Ishikawa (cell line): Measurements from ENCODE around the gene RALGPS2.

ENCODE experiments used
- CEBPB ChIP-seq: IDR thresholded peaks from 2 replicates; pipeline ENCODE4 v1.6.1; 2012
- CREB1 ChIP-seq: IDR thresholded peaks from 2 replicates; pipeline ENCODE4 v1.6.1; 2012; ENCODE audit warnings: low read depth
- EGR1 ChIP-seq: IDR thresholded peaks from 2 replicates; pipeline ENCODE4 v1.6.1; 2012
- EP300 ChIP-seq: IDR thresholded peaks from 2 replicates; pipeline ENCODE4 v1.6.1; 2012; ENCODE audit warnings: borderline replicate concordance
- FOXM1 ChIP-seq: IDR thresholded peaks from 2 replicates; pipeline ENCODE4 v1.6.1; 2012; ENCODE audit warnings: low read depth, borderline replicate concordance
- NFIC ChIP-seq: IDR thresholded peaks from 2 replicates; pipeline ENCODE4 v1.6.1; 2012
- RAD21 ChIP-seq: IDR thresholded peaks from 2 replicates; pipeline ENCODE4 v1.6.1; 2012; ENCODE audit warnings: low read depth
- TAF1 ChIP-seq: IDR thresholded peaks from 2 replicates; pipeline ENCODE4 v1.6.1; 2012; ENCODE audit warnings: low read depth, mild to moderate bottlenecking
- TEAD4 ChIP-seq: IDR thresholded peaks from 2 replicates; pipeline ENCODE4 v1.6.1; 2012
- YY1 ChIP-seq: IDR thresholded peaks from 2 replicates; pipeline ENCODE4 v1.6.1; 2012; ENCODE audit warnings: low read depth
- ZBTB7A ChIP-seq: IDR thresholded peaks from 2 replicates; pipeline ENCODE4 v1.6.1; 2012; ENCODE audit warnings: low read depth
- TF ChIP-seq, protein P1 (sequence below): IDR thresholded peaks from 2 replicates; pipeline ENCODE4 v1.6.1; 2012; ENCODE audit warnings: low read depth, mild to moderate bottlenecking
- TF ChIP-seq, protein P2 (sequence below): IDR thresholded peaks from 2 replicates; pipeline ENCODE4 v1.6.1; 2012
- TF ChIP-seq, protein P3 (sequence below): IDR thresholded peaks from 2 replicates; pipeline ENCODE4 v1.6.1; 2012

DNA sequence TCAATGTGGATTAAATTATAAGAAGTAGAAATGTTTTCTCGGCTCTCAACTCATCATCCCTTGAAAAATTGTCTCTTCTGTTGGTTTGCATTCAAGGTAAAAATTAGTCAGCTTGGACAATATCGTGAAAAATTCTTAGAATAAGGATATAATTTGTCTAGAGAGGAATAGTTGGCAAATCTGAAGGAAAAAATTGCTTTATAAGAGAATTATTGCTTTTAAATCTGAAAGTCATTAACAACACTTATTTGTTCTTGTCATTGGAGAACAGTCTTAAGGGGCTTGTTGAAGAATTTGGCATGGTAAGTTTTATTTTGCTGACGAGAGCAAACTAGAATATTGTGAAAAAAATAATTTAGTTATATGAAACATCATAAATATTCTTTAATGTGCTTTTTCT is 119.4 kb downstream of the RALGPS2 start:
- TF ChIP-seq, protein P1, sequence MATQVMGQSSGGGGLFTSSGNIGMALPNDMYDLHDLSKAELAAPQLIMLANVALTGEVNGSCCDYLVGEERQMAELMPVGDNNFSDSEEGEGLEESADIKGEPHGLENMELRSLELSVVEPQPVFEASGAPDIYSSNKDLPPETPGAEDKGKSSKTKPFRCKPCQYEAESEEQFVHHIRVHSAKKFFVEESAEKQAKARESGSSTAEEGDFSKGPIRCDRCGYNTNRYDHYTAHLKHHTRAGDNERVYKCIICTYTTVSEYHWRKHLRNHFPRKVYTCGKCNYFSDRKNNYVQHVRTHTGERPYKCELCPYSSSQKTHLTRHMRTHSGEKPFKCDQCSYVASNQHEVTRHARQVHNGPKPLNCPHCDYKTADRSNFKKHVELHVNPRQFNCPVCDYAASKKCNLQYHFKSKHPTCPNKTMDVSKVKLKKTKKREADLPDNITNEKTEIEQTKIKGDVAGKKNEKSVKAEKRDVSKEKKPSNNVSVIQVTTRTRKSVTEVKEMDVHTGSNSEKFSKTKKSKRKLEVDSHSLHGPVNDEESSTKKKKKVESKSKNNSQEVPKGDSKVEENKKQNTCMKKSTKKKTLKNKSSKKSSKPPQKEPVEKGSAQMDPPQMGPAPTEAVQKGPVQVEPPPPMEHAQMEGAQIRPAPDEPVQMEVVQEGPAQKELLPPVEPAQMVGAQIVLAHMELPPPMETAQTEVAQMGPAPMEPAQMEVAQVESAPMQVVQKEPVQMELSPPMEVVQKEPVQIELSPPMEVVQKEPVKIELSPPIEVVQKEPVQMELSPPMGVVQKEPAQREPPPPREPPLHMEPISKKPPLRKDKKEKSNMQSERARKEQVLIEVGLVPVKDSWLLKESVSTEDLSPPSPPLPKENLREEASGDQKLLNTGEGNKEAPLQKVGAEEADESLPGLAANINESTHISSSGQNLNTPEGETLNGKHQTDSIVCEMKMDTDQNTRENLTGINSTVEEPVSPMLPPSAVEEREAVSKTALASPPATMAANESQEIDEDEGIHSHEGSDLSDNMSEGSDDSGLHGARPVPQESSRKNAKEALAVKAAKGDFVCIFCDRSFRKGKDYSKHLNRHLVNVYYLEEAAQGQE, result no peak
- TF ChIP-seq NFIC (no peak), ZBTB7A (no peak), TEAD4 (no peak), FOXM1 (no peak), YY1 (no peak), EGR1 (no peak), EP300 (no peak), RAD21 (no peak), CREB1 (no peak), TAF1 (no peak), CEBPB (no peak)
- TF ChIP-seq, protein P2, sequence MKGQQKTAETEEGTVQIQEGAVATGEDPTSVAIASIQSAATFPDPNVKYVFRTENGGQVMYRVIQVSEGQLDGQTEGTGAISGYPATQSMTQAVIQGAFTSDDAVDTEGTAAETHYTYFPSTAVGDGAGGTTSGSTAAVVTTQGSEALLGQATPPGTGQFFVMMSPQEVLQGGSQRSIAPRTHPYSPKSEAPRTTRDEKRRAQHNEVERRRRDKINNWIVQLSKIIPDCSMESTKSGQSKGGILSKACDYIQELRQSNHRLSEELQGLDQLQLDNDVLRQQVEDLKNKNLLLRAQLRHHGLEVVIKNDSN, result no peak
- TF ChIP-seq, protein P3, sequence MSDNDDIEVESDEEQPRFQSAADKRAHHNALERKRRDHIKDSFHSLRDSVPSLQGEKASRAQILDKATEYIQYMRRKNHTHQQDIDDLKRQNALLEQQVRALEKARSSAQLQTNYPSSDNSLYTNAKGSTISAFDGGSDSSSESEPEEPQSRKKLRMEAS, result no peak
